ENCODE results near the gene PABPC3. TPM values are rescaled to one million over a fixed set of nuclear protein-coding genes. Genes with fewer than 3 reads are reported as not detected.

Gene PABPC3
- total RNA-seq, 4 donors from 2014 or later, result 0.28 to 0.83 (median 0.40) TPM; not detected in 1

GRCh38 chr13:25111585-25111956, 15.6 kb downstream of the PABPC3 start:
- TF ChIP-seq CTCF (IDR thresholded peaks at IDR 0.05) (no peak), POLR2A (IDR thresholded peaks at IDR 0.05) (no peak)
- Histone ChIP-seq H3K27ac (no peak overlapping the region), H3K36me3 (no peaks in the 10 kb centered on the region), H3K9me3 (no peaks in the 10 kb centered on the region), H3K4me3 (no peak overlapping the region), H3K4me1 (no peaks in the 10 kb centered on the region), H3K27me3 (no peaks in the 10 kb centered on the region)
- no peak for DNase-seq

GRCh38 chr13:25112695-25113255, 16.8 kb downstream of the PABPC3 start:
- DNase-seq, result no peak
- Histone ChIP-seq H3K4me3 (no peak overlapping the region), H3K27me3 (no peaks in the 10 kb centered on the region), H3K27ac (no peak overlapping the region), H3K4me1 (no peaks in the 10 kb centered on the region), H3K9me3 (no peaks in the 10 kb centered on the region), H3K36me3 (no peaks in the 10 kb centered on the region)
- TF ChIP-seq POLR2A (IDR thresholded peaks at IDR 0.05) (no peak), CTCF (IDR thresholded peaks at IDR 0.05) (no peak)

- Histone ChIP-seq H3K4me3 (no peak overlapping the region), H3K27ac (no peak overlapping the region), H3K9me3 (no peaks in the 10 kb centered on the region), H3K27me3 (no peaks in the 10 kb centered on the region), H3K36me3 (no peaks in the 10 kb centered on the region), H3K4me1 (no peaks in the 10 kb centered on the region)
- peak in 4 of 6 experiments; percentile 53 to 58 (median 56) for TF ChIP-seq CTCF (IDR thresholded peaks at IDR 0.05)
- TF ChIP-seq POLR2A (IDR thresholded peaks at IDR 0.05), result no peak
- DNase-seq, result peak; percentile 28 to 76 (median 67)
Observed at GRCh38 chr13:25114220-25114619, 18.3 kb downstream of the PABPC3 start.

GRCh38 chr13:25116044-25116443, 20.1 kb downstream of the PABPC3 start:
- Histone ChIP-seq H3K9me3 (no peaks in the 10 kb centered on the region), H3K27ac (no peak overlapping the region), H3K36me3 (no peaks in the 10 kb centered on the region), H3K27me3 (no peaks in the 10 kb centered on the region), H3K4me1 (no peaks in the 10 kb centered on the region), H3K4me3 (no peak overlapping the region)
- TF ChIP-seq POLR2A (IDR thresholded peaks at IDR 0.05), result no peak
- TF ChIP-seq CTCF (IDR thresholded peaks at IDR 0.05), result no peak
- no peak for DNase-seq

- TF ChIP-seq CTCF (IDR thresholded peaks at IDR 0.05) (no peak), POLR2A (IDR thresholded peaks at IDR 0.05) (no peak)
- Histone ChIP-seq H3K4me1 (no peaks in the 10 kb centered on the region), H3K27me3 (no peaks in the 10 kb centered on the region), H3K27ac (no peak overlapping the region), H3K9me3 (no peaks in the 10 kb centered on the region), H3K4me3 (no peak overlapping the region), H3K36me3 (no peaks in the 10 kb centered on the region)
- DNase-seq, result no peak
Observed at GRCh38 chr13:25117312-25117711, 21.4 kb downstream of the PABPC3 start.

Measured in Peyer's patch (tissue), 4 donors.